IMR-90 (cell line): ENCODE measurements around the gene PPP2R1A. TPM values are rescaled to one million over a fixed set of nuclear protein-coding genes. Genes with fewer than 3 reads are reported as not detected.

Source experiments
- ATAC-seq: fragments of 200-7000 bp; cut with Tn5 transposase; 2 replicates; pipeline ENCODE4 v1.9.1; 2020; ENCODE audit warnings: low read depth, mild to moderate bottlenecking, moderate library complexity
- BruUV-seq: library from RNA; stranded (reverse); fragments of 400-500 nt; replicated peaks from 2 replicates; lab custom pipeline; 2021; lab: Mats Ljungman, UMichigan
- CTCF ChIA-PET: fragments of 300-600 bp; formaldehyde crosslinking; extraction: SDS; loops from one replicate; lab custom pipeline; 2021; ENCODE audit warnings: antibody characterized with exemption; lab: Yijun Ruan, JAX
- POLR2A ChIA-PET: fragments of 300-600 bp; sonication (Branson Sonifier 250); formaldehyde crosslinking; loops from one replicate; lab custom pipeline; 2022; ENCODE audit warnings: antibody characterized with exemption; ENCODE audit not compliant: unreplicated experiment; lab: Charles Lee
- DNase-seq: peaks from one replicate; pipeline ENCODE4 v3.0.0; 2013
- H2AFZ ChIP-seq: replicated peaks from 2 replicates; pipeline ENCODE3; 2013; ENCODE audit warnings: low read length, mild to moderate bottlenecking; ENCODE audit not compliant: poor library complexity
- H2AK5ac ChIP-seq: 2 replicates; pipeline ENCODE4 v1.6.1; 2013; ENCODE audit warnings: low read depth, low read length, inconsistent platforms
- H2AK9ac ChIP-seq: replicated peaks from 2 replicates; pipeline ENCODE3; 2013; ENCODE audit warnings: mild to moderate bottlenecking, low read depth, low read length, moderate library complexity; ENCODE audit not compliant: poor library complexity
- H2BK120ac ChIP-seq: 2 replicates; pipeline ENCODE4 v1.6.1; 2013; ENCODE audit warnings: low read depth, low read length, inconsistent platforms
- H2BK15ac ChIP-seq: 3 replicates; pipeline ENCODE4 v1.6.1; 2013; ENCODE audit warnings: low read depth, low read length, inconsistent platforms
- H2BK20ac ChIP-seq: 2 replicates; pipeline ENCODE4 v1.6.1; 2013; ENCODE audit warnings: low read depth, mild to moderate bottlenecking, inconsistent platforms, low read length, moderate library complexity
- H2BK5ac ChIP-seq: 2 replicates; pipeline ENCODE4 v1.6.1; 2013; ENCODE audit warnings: mild to moderate bottlenecking, low read depth, low read length, inconsistent platforms; ENCODE audit not compliant: poor library complexity, severe bottlenecking
- H3K14ac ChIP-seq: replicated peaks from 2 replicates; pipeline ENCODE4 v1.6.1; 2013; ENCODE audit warnings: low read depth, low read length, inconsistent platforms
- H3K18ac ChIP-seq: 2 replicates; pipeline ENCODE4 v1.6.1; 2013; ENCODE audit warnings: low read depth, low read length, control low read depth
- H3K23ac ChIP-seq: 2 replicates; pipeline ENCODE4 v1.6.1; 2013; ENCODE audit warnings: low read depth, low read length, inconsistent platforms
- H3K27ac ChIP-seq: 2 replicates; pipeline ENCODE4 v1.5.1; 2013; ENCODE audit warnings: mild to moderate bottlenecking, control low read depth, low read length; ENCODE audit not compliant: insufficient read depth
- H3K27me3 ChIP-seq: 2 replicates; pipeline ENCODE4 v1.6.1; 2013; ENCODE audit warnings: low read length; ENCODE audit not compliant: control insufficient read depth, insufficient read depth
- H3K36me3 ChIP-seq: 2 replicates; pipeline ENCODE4 v1.6.1; 2013; ENCODE audit warnings: low read length, mixed read lengths; ENCODE audit not compliant: control insufficient read depth, insufficient read depth
- H3K4ac ChIP-seq: 2 replicates; pipeline ENCODE4 v1.6.1; 2013; ENCODE audit warnings: low read depth, low read length, inconsistent platforms
- H3K4me1 ChIP-seq: 2 replicates; pipeline ENCODE4 v1.6.1; 2013; ENCODE audit warnings: low read length, mixed read lengths; ENCODE audit not compliant: control insufficient read depth, insufficient read depth
- H3K4me2 ChIP-seq: 2 replicates; pipeline ENCODE4 v1.6.1; 2013; ENCODE audit warnings: low read depth, mild to moderate bottlenecking, control low read depth, low read length, moderate library complexity
- H3K4me3 ChIP-seq: 2 replicates; pipeline ENCODE4 v1.5.1; 2013; ENCODE audit warnings: low read depth, mild to moderate bottlenecking, control low read depth, low read length, moderate library complexity; ENCODE audit not compliant: insufficient read depth
- H3K56ac ChIP-seq: 2 replicates; pipeline ENCODE4 v1.6.1; 2013; ENCODE audit warnings: low read length, inconsistent platforms; ENCODE audit not compliant: insufficient read depth; ENCODE audit errors: extremely low read depth
- H3K79me1 ChIP-seq, 2 experiments: 2 replicates each; pipeline ENCODE4 v1.6.1; 2013; ENCODE audit warnings: low read length in 2 of 2, inconsistent platforms in 1 of 2, low read depth in 1 of 2
- H3K9ac ChIP-seq: 2 replicates; pipeline ENCODE4 v1.6.1; 2013; ENCODE audit warnings: low read depth, low read length, control low read depth
- H3K9me1 ChIP-seq: 2 replicates; pipeline ENCODE4 v1.6.1; 2013; ENCODE audit warnings: low read length, inconsistent platforms; ENCODE audit not compliant: insufficient read depth
- H3K9me3 ChIP-seq: 2 replicates; pipeline ENCODE4 v1.6.1; 2013; ENCODE audit warnings: low read length; ENCODE audit not compliant: control insufficient read depth, insufficient read depth
- H4K20me1 ChIP-seq: 2 replicates; pipeline ENCODE4 v1.6.1; 2013; ENCODE audit warnings: low read length, inconsistent platforms; ENCODE audit not compliant: insufficient read depth
- H4K5ac ChIP-seq: 2 replicates; pipeline ENCODE4 v1.6.1; 2013; ENCODE audit warnings: mild to moderate bottlenecking, low read depth, low read length, control low read depth
- H4K8ac ChIP-seq, 2 experiments: 2 replicates each; pipeline ENCODE4 v1.6.1; 2013; ENCODE audit warnings: low read depth in 2 of 2, low read length in 2 of 2, control low read depth in 1 of 2, inconsistent platforms in 1 of 2
- H4K91ac ChIP-seq: 2 replicates; pipeline ENCODE4 v1.6.1; 2013; ENCODE audit warnings: low read depth, low read length, inconsistent platforms; ENCODE audit not compliant: insufficient read depth
- CEBPB ChIP-seq: IDR thresholded peaks from 2 replicates; pipeline ENCODE4 v1.6.1; 2012; ENCODE audit warnings: low read depth, low read length, improper control_type of control experiment
- MAFK ChIP-seq: IDR thresholded peaks from 2 replicates; pipeline ENCODE4 v1.6.1; 2012; ENCODE audit warnings: low read depth, low read length, improper control_type of control experiment
- MAZ ChIP-seq: IDR thresholded peaks from 2 replicates; pipeline ENCODE4 v1.6.1; 2012; ENCODE audit warnings: low read depth, mild to moderate bottlenecking, low read length, improper control_type of control experiment, moderate library complexity, borderline replicate concordance
- NFE2L2 ChIP-seq: fragments of 150-350 bp; IDR thresholded peaks from 2 replicates; pipeline ENCODE4 v1.6.1; 2016; ENCODE audit warnings: low read depth, mild to moderate bottlenecking, low read length
- RAD21 ChIP-seq: IDR thresholded peaks from 2 replicates; pipeline ENCODE4 v1.6.1; 2012; ENCODE audit warnings: low read length, improper control_type of control experiment
- RFX5 ChIP-seq: IDR thresholded peaks from 2 replicates; pipeline ENCODE4 v1.8.0; 2012; ENCODE audit warnings: low read depth, mild to moderate bottlenecking, low read length, moderate library complexity
- USF2 ChIP-seq: fragments of 150-350 bp; IDR thresholded peaks from 2 replicates; pipeline ENCODE4 v1.6.1; 2017; ENCODE audit warnings: mild to moderate bottlenecking, antibody characterized with exemption, low read length, low read depth
- WGBS, 2 experiments: methylation state at CpG; one replicate each; pipeline versions ENCODE4 v1.1.5 to v1.1.7; 2013; ENCODE audit warnings: missing lambda C conversion rate in 2 of 2; ENCODE audit not compliant: insufficient read length in 1 of 2; ENCODE audit errors: extremely low coverage in 2 of 2; 5-methylcytosine and 5-hydroxymethylcytosine counted together
- dilution Hi-C: fragments of 300-500 bp; cut with HindIII; formaldehyde crosslinking; loops from one replicate; pipeline ENCODE4 v1.14.3; 2018; ENCODE audit warnings: low sequenced_read_pairs; ENCODE audit not compliant: unreplicated experiment
- in situ Hi-C: fragments of 300-500 bp; cut with MboI; formaldehyde crosslinking; loops from 3 replicates; pipeline ENCODE4 v1.14.3; 2019; ENCODE audit warnings: low sequenced_read_pairs, inconsistent platforms, mixed read lengths
- intact Hi-C: fragments of 100-400 bp; cut with micrococcal nuclease; formaldehyde crosslinking; loops from 2 replicates; pipeline ENCODE4 v1.10.0; 2022
- polyA plus RNA-seq, 3 experiments: library from polyadenylated mRNA; depleted of rRNA; stranded (reverse); fragments of >200 nt; gene quantifications; 2 replicates each; pipeline ENCODE4 v1.2.3, GENCODE V29; 2012; ENCODE audit warnings: low replicate concordance in 1 of 3
- total RNA-seq: library from RNA; depleted of rRNA; stranded (reverse); fragments of >200 nt; gene quantifications from 2 replicates; pipeline ENCODE4 v1.2.3, GENCODE V29; 2012

The PPP2R1A gene
- total and polyA plus RNA-seq, 2 of the 4 experiments (the other 2 are of a cell fraction) = 173 to 250 TPM

GRCh38 chr19:52198678-52199077, 8.8 kb downstream of the PPP2R1A start:
- Histone ChIP-seq H2AFZ (no peak overlapping the region), H4K20me1 (peaks cover 85% of the 10 kb centered on the region), H3K4me3 (no peak overlapping the region), H3K9ac (no peak overlapping the region), H3K56ac (no peak overlapping the region), H3K18ac (0 out of 2 replicates have a peak overlapping the region, but pooled peaks have one; percentile 35), H3K36me3 (peaks cover 68% of the 10 kb centered on the region), H2AK9ac (no peak overlapping the region), H3K27me3 (no peaks in the 10 kb centered on the region), H3K4ac (no peak overlapping the region), H3K14ac (no peak overlapping the region), H2AK5ac (no peak overlapping the region), H3K9me3 (no peaks in the 10 kb centered on the region), H2BK15ac (no peak overlapping the region), H3K4me2 (no peak overlapping the region), H2BK5ac (peak overlapping the region; percentile 21), H3K27ac (no peak overlapping the region; the same call in 1 of the 2 replicates), H3K23ac (no peak overlapping the region), H4K91ac (no peak overlapping the region), H4K8ac (no peak overlapping the region), H2BK20ac (no peak overlapping the region), H4K5ac (no peak overlapping the region), H2BK120ac (no peak overlapping the region), H3K9me1 (peaks cover 20% of the 10 kb centered on the region), H3K79me1 (peaks cover 48 to 90% of the 10 kb centered on the region in 2 experiments), H3K4me1 (peaks cover 23% of the 10 kb centered on the region)
- intact Hi-C loops = no loop called here
- ChIA-PET POLR2A (no interaction called here), CTCF (interaction anchor here (0.5 kb wide), 1 partner anchor 14 kb away, joined by 3 read pairs; no protein-coding TSS in a partner anchor)
- no CpG with 5 or more reads among the region's 3 CpGs for WGBS, 2 experiments
- no peak for TF ChIP-seq MAZ
- no peak for TF ChIP-seq RAD21
- no peak for TF ChIP-seq CEBPB
- no peak for TF ChIP-seq RFX5
- TF ChIP-seq USF2 = no peak
- TF ChIP-seq MAFK = no peak
- no peak for TF ChIP-seq NFE2L2
- in situ Hi-C loops = no loop called here
- no TSS peak for BruUV-seq
- dilution Hi-C loops = no loop called here
- ATAC-seq (no peak), DNase-seq (no peak)
